AG04450 (cell line): ENCODE data around the gene ABLIM3. TPM values are rescaled to one million over a fixed set of nuclear protein-coding genes. Genes with fewer than 3 reads are reported as not detected.

Experiments
- CTCF ChIA-PET: fragments of 300-600, 350-600 bp; formaldehyde crosslinking; extraction: SDS; loops from one replicate; lab custom pipeline; 2022; ENCODE audit warnings: antibody characterized with exemption, inconsistent platforms; lab: Charles Lee
- POLR2A ChIA-PET: fragments of 350-600 bp; formaldehyde crosslinking; extraction: SDS; loops from one replicate; lab custom pipeline; 2021; ENCODE audit warnings: antibody characterized with exemption, inconsistent platforms; lab: Yijun Ruan, JAX
- DNase-seq: peaks from one replicate; pipeline ENCODE4 v3.0.0-alpha.2; 2011; ENCODE audit warnings: low read depth, low spot score
- H3K27ac ChIP-seq: one replicate; pipeline ENCODE4 v1.5.1; 2012; ENCODE audit warnings: low read depth, low read length, control low read depth
- H3K27me3 ChIP-seq: one replicate; pipeline ENCODE4 v1.6.0; 2012; ENCODE audit warnings: low read length; ENCODE audit not compliant: control insufficient read depth, insufficient read depth
- H3K4me3 ChIP-seq: 2 replicates; pipeline ENCODE4 v1.5.1; 2011; ENCODE audit warnings: mild to moderate bottlenecking, low read depth, low read length, control low read depth
- H3K9me3 ChIP-seq: 2 replicates; pipeline ENCODE4 v1.5.1; 2012; ENCODE audit warnings: low read length; ENCODE audit not compliant: control insufficient read depth, insufficient read depth
- polyA plus RNA-seq: library from polyadenylated mRNA; depleted of rRNA; stranded (reverse); fragments of >200 nt; gene quantifications from 2 replicates; pipeline ENCODE4 v1.2.3, GENCODE V29; 2011
- TF ChIP-seq, protein P1 (sequence below): IDR thresholded peaks from 2 replicates; pipeline ENCODE4 v1.5.1; 2011; ENCODE audit warnings: low read depth, low read length, control low read depth, inconsistent platforms

The ABLIM3 gene
- polyA plus RNA-seq, 1 experiment = 52.6 TPM

GRCh38 chr5:149125386-149125891 lies 15.9 kb upstream of the ABLIM3 start:
- Histone ChIP-seq H3K27ac (no peak overlapping the region), H3K27me3 (no peaks in the 10 kb centered on the region), H3K4me3 (no peak overlapping the region), H3K9me3 (peaks cover 3% of the 10 kb centered on the region; the same call in 1 of the 2 replicates)
- TF ChIP-seq, protein P1, sequence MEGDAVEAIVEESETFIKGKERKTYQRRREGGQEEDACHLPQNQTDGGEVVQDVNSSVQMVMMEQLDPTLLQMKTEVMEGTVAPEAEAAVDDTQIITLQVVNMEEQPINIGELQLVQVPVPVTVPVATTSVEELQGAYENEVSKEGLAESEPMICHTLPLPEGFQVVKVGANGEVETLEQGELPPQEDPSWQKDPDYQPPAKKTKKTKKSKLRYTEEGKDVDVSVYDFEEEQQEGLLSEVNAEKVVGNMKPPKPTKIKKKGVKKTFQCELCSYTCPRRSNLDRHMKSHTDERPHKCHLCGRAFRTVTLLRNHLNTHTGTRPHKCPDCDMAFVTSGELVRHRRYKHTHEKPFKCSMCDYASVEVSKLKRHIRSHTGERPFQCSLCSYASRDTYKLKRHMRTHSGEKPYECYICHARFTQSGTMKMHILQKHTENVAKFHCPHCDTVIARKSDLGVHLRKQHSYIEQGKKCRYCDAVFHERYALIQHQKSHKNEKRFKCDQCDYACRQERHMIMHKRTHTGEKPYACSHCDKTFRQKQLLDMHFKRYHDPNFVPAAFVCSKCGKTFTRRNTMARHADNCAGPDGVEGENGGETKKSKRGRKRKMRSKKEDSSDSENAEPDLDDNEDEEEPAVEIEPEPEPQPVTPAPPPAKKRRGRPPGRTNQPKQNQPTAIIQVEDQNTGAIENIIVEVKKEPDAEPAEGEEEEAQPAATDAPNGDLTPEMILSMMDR = peak; percentile 29; the same call in 1 of the 2 replicates
- ChIA-PET CTCF (interaction anchor here (0.5 to 19.4 kb wide), 9 partner anchors 10 to 651 kb away, joined by 3 to 750 read pairs (median 5); no protein-coding TSS in a partner anchor), POLR2A (no interaction called here)
- no peak for DNase-seq

GRCh38 chr5:149126906-149127305 lies 14.4 kb upstream of the ABLIM3 start:
- DNase-seq = no peak
- POLR2A ChIA-PET = no interaction called here
- no peak overlapping the region for H3K27ac ChIP-seq
- H3K27me3 ChIP-seq = no peaks in the 10 kb centered on the region
- CTCF ChIA-PET = interaction anchor here (0.6 to 19.4 kb wide), 10 partner anchors 8 to 390 kb away, joined by 3 to 750 read pairs (median 6); no protein-coding TSS in a partner anchor
- peaks cover 3% of the 10 kb centered on the region; the same call in 1 of the 2 replicates for H3K9me3 ChIP-seq
- TF ChIP-seq, protein P1 = no peak
- H3K4me3 ChIP-seq = no peak overlapping the region

DNA sequence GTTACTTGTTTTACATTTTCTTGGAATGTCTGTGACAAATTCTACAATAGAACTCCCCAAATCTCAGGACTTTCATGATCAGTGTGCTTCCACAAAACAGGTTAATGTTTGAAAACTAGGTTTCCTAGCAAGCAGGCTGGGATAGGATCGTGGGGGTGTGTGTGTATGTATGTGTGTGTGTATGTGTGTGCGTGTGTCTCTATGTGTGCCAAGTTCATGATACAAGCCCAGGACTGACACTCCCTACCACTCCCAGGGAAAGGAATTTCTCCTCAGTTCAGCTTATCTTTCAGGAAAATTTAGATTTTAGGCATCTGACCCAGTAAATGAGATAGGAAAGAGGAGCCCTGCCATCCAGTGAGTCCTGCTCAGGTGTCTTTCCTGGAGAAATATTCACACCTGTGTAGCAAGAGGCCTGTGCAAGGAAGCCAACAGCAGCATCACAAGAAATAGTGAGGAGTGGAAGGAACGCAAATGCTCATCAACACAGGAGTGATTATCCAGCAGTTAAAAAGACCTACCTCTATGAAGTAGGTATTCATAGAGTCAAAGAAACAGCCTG lies 13.8 kb upstream of the ABLIM3 start:
- Histone ChIP-seq H3K4me3 (no peak overlapping the region), H3K9me3 (peaks cover 3% of the 10 kb centered on the region; the same call in 1 of the 2 replicates), H3K27ac (no peak overlapping the region), H3K27me3 (no peaks in the 10 kb centered on the region)
- ChIA-PET CTCF (interaction anchor here (0.6 to 19.4 kb wide), 7 partner anchors 10 to 391 kb away, joined by 3 to 750 read pairs (median 8); no protein-coding TSS in a partner anchor), POLR2A (no interaction called here)
- no peak for DNase-seq
- TF ChIP-seq, protein P1 = no peak

DNA sequence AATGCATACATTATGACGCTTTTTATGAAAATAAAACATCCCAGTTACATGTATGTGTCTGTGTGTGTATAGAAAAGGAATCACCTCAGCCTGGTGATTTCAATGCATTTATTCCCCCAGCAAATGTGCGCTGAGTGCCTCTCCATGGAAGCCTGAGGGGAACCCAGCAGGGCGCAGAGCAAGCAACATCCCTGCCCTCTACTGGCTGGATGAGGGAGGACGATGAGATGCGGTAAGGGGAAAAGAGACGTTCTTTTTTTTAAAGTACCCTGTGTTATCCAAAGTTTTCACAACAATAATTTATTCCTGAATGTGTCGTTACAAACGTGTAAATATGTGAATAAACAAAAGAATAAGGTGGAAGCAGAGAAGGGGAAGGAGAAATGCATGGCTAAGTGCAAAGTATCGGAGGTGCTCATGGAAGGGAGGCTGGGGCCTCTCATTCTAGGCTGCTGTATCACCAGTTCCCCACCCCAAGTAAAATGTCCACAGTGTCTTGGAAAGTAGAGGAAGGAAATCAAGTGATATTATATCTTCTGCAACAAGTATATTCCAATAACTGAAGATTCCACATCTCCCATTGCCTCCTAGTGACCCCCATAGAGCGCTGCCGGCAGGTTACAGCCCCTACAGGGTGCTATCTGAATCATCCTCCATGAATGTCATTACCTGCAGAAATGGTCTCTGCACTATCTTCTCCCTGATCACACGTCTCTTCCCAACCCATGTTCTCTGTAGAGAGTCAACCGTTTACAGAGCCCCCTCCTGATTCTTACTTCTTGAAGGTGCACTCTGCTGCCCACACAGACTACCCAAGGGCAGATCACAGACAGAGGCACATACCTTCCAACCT lies 13.0 kb upstream of the ABLIM3 start:
- no peak for DNase-seq
- H3K27me3 ChIP-seq = no peaks in the 10 kb centered on the region
- H3K9me3 ChIP-seq = peaks cover under 1% of the 10 kb centered on the region; the same call in 1 of the 2 replicates
- H3K4me3 ChIP-seq = no peak overlapping the region
- CTCF ChIA-PET = interaction anchor here (0.7 to 3.5 kb wide), 5 partner anchors 10 to 102 kb away, joined by 3 to 55 read pairs (median 8); partner anchors contain the start of gene ABLIM3
- TF ChIP-seq, protein P1 = peak; percentile 92
- H3K27ac ChIP-seq = no peak overlapping the region
- POLR2A ChIA-PET = no interaction called here
